OCI-LY7 (cell line): Measurements from ENCODE around the gene CASP2. TPM values are rescaled to one million over a fixed set of nuclear protein-coding genes. Genes with fewer than 3 reads are reported as not detected.

ENCODE experiments used
- BruUV-seq: library from RNA; stranded (reverse); fragments of 400-500 nt; replicated peaks from 2 replicates; lab custom pipeline; 2021; lab: Mats Ljungman, UMichigan
- CTCF ChIA-PET: fragments of 300-600 bp; sonication (Branson Sonifier 250); formaldehyde crosslinking; loops from one replicate; lab custom pipeline; 2022; ENCODE audit warnings: antibody characterized with exemption; ENCODE audit not compliant: unreplicated experiment; lab: Charles Lee
- POLR2A ChIA-PET: fragments of 300-600 bp; sonication (Branson Sonifier 250); formaldehyde crosslinking; loops from one replicate; lab custom pipeline; 2022; ENCODE audit warnings: antibody characterized with exemption; lab: Charles Lee
- DNase-seq: peaks from one replicate; pipeline ENCODE4 v3.0.0-alpha.2; 2015; ENCODE audit warnings: low spot score
- H2AFZ ChIP-seq: fragments of 200-600 bp; sonication (generic), shearing (Covaris generic); 2 replicates; pipeline ENCODE4 v1.6.1; 2014; ENCODE audit warnings: mild to moderate bottlenecking, antibody characterized with exemption, low read length, moderate library complexity
- H3K27ac ChIP-seq: fragments of 200-600 bp; sonication (generic); 2 replicates; pipeline ENCODE4 v1.5.1; 2014; ENCODE audit warnings: mixed run types, low read depth, mild to moderate bottlenecking, moderate library complexity, low read length, inconsistent platforms; ENCODE audit not compliant: poor library complexity, severe bottlenecking
- H3K36me3 ChIP-seq: fragments of 200-600 bp; sonication (generic); 2 replicates; pipeline ENCODE4 v1.6.1; 2014; ENCODE audit warnings: mild to moderate bottlenecking, antibody characterized with exemption, low read length, moderate library complexity, mixed read lengths; ENCODE audit not compliant: insufficient read depth
- H3K4me1 ChIP-seq: fragments of 200-600 bp; sonication (generic); 2 replicates; pipeline ENCODE4 v1.5.1; 2014; ENCODE audit warnings: mild to moderate bottlenecking, low read length; ENCODE audit not compliant: insufficient read depth, poor library complexity, severe bottlenecking
- H3K4me2 ChIP-seq: fragments of 200-600 bp; sonication (generic); 2 replicates; pipeline ENCODE4 v1.6.1; 2014; ENCODE audit warnings: mild to moderate bottlenecking, low read length
- H3K4me3 ChIP-seq: fragments of 200-600 bp; sonication (generic); 2 replicates; pipeline ENCODE4 v1.5.1; 2014; ENCODE audit warnings: mild to moderate bottlenecking, low read depth, low read length; ENCODE audit not compliant: poor library complexity, severe bottlenecking
- H3K79me2 ChIP-seq: fragments of 200-600 bp; sonication (generic); 2 replicates; pipeline ENCODE4 v1.6.1; 2016; ENCODE audit warnings: low read depth, mild to moderate bottlenecking, low read length, moderate library complexity, mixed read lengths; ENCODE audit not compliant: insufficient read depth
- H3K9me2 ChIP-seq: fragments of 200-600 bp; sonication (generic); 2 replicates; pipeline ENCODE4 v1.6.1; 2016; ENCODE audit warnings: mild to moderate bottlenecking, low read length, mixed read lengths; ENCODE audit not compliant: insufficient read depth
- H3K9me3 ChIP-seq: fragments of 200-600 bp; sonication (generic); 2 replicates; pipeline ENCODE4 v1.6.1; 2014; ENCODE audit warnings: mild to moderate bottlenecking, mixed run types, low read length, mixed read lengths
- H4K20me1 ChIP-seq: fragments of 200-600 bp; sonication (generic); 2 replicates; pipeline ENCODE4 v1.6.1; 2014; ENCODE audit warnings: mild to moderate bottlenecking, antibody characterized with exemption, low read length, moderate library complexity, mixed read lengths; ENCODE audit not compliant: insufficient read depth
- EZH2phosphoT487 ChIP-seq: fragments of 200-600 bp; sonication (generic); IDR thresholded peaks from 2 replicates; pipeline ENCODE4 v1.6.1; 2018; ENCODE audit warnings: low read depth, borderline replicate concordance, mild to moderate bottlenecking, mixed run types, antibody characterized with exemption, low read length, moderate library complexity, mixed read lengths
- intact Hi-C: fragments of 100-400 bp; cut with micrococcal nuclease; formaldehyde crosslinking; loops from one replicate; pipeline ENCODE4 v1.10.0; 2022; ENCODE audit not compliant: unreplicated experiment
- total RNA-seq, 2 experiments: library from RNA; depleted of rRNA in 1 of 2; stranded (reverse); fragments of >200 nt in 1 of 2; shearing (Covaris generic) in 1 of 2; gene quantifications; 2 replicates each; pipeline ENCODE4 v1.2.3, GENCODE V29; 2014 to 2022
- TF ChIP-seq, protein P1 (sequence below): fragments of 200-600 bp; sonication (generic); conservative IDR thresholded peaks from 2 replicates; pipeline ENCODE4 v1.5.1; 2014; ENCODE audit warnings: mild to moderate bottlenecking, antibody characterized with exemption, low read length, moderate library complexity, mixed read lengths

The CASP2 gene
- total RNA-seq, 2 experiments from 2014 or later = 27.2 to 61.6 TPM

DNA sequence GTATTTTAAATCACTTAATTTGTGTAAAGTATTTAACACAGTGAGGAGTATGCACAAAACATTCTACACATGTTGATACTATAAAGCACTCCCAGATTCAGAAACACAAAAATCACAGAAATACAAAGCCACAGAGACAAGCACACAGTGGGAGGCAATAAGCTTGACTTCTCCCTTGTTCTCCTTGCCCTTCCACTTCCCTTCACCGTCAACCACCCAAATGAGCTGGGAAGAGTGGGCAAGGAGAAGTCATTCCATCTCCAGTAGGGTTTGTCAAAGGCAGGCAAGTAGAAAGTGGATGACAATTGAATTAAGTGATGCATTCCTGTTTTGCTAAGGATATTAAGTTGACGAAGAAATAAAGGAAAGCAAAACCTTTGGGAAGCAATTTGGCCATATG, 7.6 kb upstream of the CASP2 start:
- ChIA-PET CTCF (no interaction called here), POLR2A (interaction anchor here (0.6 to 1.5 kb wide), 4 partner anchors 8 to 1109 kb away, joined by 3 to 6 read pairs (median 4); partner anchors contain the start of gene CASP2)
- Histone ChIP-seq H3K4me2 (no peak overlapping the region), H4K20me1 (no peaks in the 10 kb centered on the region), H3K27ac (no peak overlapping the region), H3K9me2 (no peaks in the 10 kb centered on the region), H2AFZ (no peak overlapping the region; the same call in 1 of the 2 replicates), H3K4me1 (peaks cover 16% of the 10 kb centered on the region), H3K9me3 (no peaks in the 10 kb centered on the region), H3K79me2 (no peaks in the 10 kb centered on the region), H3K36me3 (no peaks in the 10 kb centered on the region), H3K4me3 (no peak overlapping the region)
- TF ChIP-seq, protein P1, sequence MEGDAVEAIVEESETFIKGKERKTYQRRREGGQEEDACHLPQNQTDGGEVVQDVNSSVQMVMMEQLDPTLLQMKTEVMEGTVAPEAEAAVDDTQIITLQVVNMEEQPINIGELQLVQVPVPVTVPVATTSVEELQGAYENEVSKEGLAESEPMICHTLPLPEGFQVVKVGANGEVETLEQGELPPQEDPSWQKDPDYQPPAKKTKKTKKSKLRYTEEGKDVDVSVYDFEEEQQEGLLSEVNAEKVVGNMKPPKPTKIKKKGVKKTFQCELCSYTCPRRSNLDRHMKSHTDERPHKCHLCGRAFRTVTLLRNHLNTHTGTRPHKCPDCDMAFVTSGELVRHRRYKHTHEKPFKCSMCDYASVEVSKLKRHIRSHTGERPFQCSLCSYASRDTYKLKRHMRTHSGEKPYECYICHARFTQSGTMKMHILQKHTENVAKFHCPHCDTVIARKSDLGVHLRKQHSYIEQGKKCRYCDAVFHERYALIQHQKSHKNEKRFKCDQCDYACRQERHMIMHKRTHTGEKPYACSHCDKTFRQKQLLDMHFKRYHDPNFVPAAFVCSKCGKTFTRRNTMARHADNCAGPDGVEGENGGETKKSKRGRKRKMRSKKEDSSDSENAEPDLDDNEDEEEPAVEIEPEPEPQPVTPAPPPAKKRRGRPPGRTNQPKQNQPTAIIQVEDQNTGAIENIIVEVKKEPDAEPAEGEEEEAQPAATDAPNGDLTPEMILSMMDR = no peak
- TF ChIP-seq EZH2phosphoT487 = no peak
- no peak for DNase-seq
- no TSS peak for BruUV-seq
- intact Hi-C loops = no loop called here

DNA sequence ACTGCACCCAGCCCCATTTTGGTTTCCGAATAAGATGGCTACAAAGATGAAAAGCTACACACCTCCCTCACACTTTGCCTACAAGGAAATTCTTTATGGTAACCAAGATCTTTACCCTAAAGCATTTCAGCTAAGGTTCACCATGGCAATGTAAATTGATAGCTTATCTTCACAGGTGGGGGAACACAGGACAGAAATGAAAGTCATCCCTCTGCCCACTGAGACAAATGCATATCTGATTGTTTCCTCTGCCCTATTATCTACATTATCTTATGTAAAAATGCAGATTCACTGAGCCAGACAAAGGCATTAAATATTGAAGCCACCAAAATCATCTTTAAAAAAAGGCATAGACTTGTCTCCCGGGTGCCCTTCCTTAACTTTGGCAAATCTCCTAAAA, 6.6 kb upstream of the CASP2 start:
- BruUV-seq = no TSS peak
- no peak for TF ChIP-seq EZH2phosphoT487
- TF ChIP-seq, protein P1 = no peak
- H3K27ac ChIP-seq = no peak overlapping the region
- H3K9me3 ChIP-seq = no peaks in the 10 kb centered on the region
- H3K4me2 ChIP-seq = no peak overlapping the region
- ChIA-PET POLR2A (interaction anchor here (0.9 to 1.5 kb wide), 2 partner anchors 18 to 27 kb away, joined by 3 read pairs; no protein-coding TSS in a partner anchor), CTCF (no interaction called here)
- no peak overlapping the region for H2AFZ ChIP-seq
- DNase-seq = no peak
- H3K36me3 ChIP-seq = no peaks in the 10 kb centered on the region
- no peaks in the 10 kb centered on the region for H3K79me2 ChIP-seq
- H3K4me1 ChIP-seq = peaks cover 16% of the 10 kb centered on the region
- H4K20me1 ChIP-seq = no peaks in the 10 kb centered on the region
- no peaks in the 10 kb centered on the region for H3K9me2 ChIP-seq
- no peak overlapping the region for H3K4me3 ChIP-seq
- intact Hi-C loops = no loop called here

DNA sequence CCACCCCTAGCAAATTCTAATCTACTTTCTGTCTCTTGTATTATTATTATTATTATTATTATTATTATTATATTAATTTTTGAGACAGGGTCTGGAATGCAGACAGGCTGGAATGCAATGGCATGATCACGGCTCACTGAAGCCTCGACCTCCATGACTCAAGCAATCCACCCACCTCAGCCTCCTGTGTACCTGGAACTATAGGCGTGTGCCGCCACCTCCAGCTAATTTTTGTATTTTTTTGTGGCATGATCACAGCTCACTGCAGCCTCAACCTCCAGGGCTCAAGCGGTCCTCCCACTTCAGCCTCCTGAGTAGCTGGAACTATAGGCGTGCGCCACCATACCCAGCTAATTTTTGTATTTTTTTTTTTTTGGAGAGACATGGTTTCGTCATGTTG, 6.0 kb upstream of the CASP2 start:
- H3K27ac ChIP-seq = no peak overlapping the region
- H3K9me3 ChIP-seq = 0 out of 2 replicates have a peak, but pooled peaks cover under 1% of the 10 kb centered on the region
- H3K9me2 ChIP-seq = no peaks in the 10 kb centered on the region
- TF ChIP-seq EZH2phosphoT487 = no peak
- TF ChIP-seq, protein P1 = no peak
- peaks cover 16% of the 10 kb centered on the region for H3K4me1 ChIP-seq
- H3K79me2 ChIP-seq = no peaks in the 10 kb centered on the region
- no peak overlapping the region for H3K4me2 ChIP-seq
- intact Hi-C loops = no loop called here
- no peak for DNase-seq
- no peak overlapping the region for H2AFZ ChIP-seq
- H3K36me3 ChIP-seq = no peaks in the 10 kb centered on the region
- BruUV-seq = no TSS peak
- ChIA-PET CTCF (no interaction called here), POLR2A (interaction anchor here (1.1 kb wide), 1 partner anchor 18 kb away, joined by 3 read pairs; no protein-coding TSS in a partner anchor)
- no peak overlapping the region for H3K4me3 ChIP-seq
- H4K20me1 ChIP-seq = no peaks in the 10 kb centered on the region
